ENCODE data around the gene CCM2L. TPM values are rescaled to one million over a fixed set of nuclear protein-coding genes. Genes with fewer than 3 reads are reported as not detected.

Gene CCM2L
- polyA plus RNA-seq, 4 donors = 0.22 to 7.5 (median 1.5) TPM

DNA sequence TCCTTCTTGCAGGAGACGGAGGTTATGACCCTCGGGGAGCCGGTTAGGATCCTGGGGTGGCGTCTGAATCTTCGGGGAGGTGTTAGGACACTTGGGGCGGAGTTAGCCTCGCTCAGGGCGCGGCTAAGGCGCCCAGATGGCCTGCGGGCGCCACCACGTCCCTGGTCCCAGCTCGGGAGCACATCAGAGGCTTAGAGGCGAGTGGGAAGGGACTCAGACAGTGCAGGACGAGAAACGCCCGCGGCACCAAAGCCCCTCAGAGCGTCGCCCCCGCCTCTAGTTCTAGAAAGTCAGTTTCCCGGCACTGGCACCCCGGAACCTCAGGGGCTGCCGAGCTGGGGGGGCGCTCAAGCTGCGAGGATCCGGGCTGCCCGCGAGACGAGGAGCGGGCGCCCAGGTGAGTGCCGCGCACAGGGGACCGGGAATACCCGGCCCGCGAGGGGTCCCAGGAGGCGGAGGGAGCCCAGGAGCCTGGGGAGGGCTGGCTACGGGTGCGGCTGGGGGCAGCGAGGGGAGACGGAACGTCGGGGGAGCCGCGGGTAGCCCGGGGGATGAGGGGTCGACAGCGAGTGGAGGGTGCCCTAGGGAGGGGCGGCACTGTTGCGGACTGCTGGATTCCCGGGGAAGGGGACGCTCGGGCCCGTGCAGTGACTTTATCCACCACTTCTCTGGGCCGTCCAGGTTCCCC is 42.0 kb downstream of the CCM2L start, which contains the start of gene HCK:
Gene HCK (plus strand): TSS at position 153 of the 688 bp plus-strand sequence.
- FAIRE-seq (no peak), DNase-seq (peak in 1 of 2 donors; percentile 26)
- Histone ChIP-seq H3K4me3 (ENCODE audit: low read depth in 1 of 3, low read length in 3 of 3) (peak within 1 kb of the TSS; percentile 13 to 48 (median 19)), H3K4me1 (ENCODE audit: control insufficient read depth in 3 of 3, insufficient read depth in 2 of 3, low read depth in 1 of 3, low read length in 2 of 3) (no peaks in the 10 kb centered on the region), H3K36me3 (ENCODE audit: control insufficient read depth in 3 of 3, insufficient read depth in 2 of 3, low read depth in 1 of 3, low read length in 3 of 3) (no peaks in the 10 kb centered on the region), H3K27ac (ENCODE audit: low read depth in 1 of 3, low read length in 2 of 3) (peak within 1 kb of the TSS in 1 of 3 donors; percentile 64), H3K9me3 (ENCODE audit: control insufficient read depth in 2 of 2, insufficient read depth in 1 of 2, low read depth in 1 of 2, low read length in 1 of 2) (no peaks in the 10 kb centered on the region), H3K27me3 (ENCODE audit: control insufficient read depth in 3 of 3, insufficient read depth in 3 of 3, low read length in 3 of 3) (peaks cover 0 to 43% (median 13%) of the 10 kb centered on the region in 3 donors)
- 1 to 3% (median 3%) methylated on average over 49 to 58 of the region's 58 CpGs for WGBS, 3 donors

DNA sequence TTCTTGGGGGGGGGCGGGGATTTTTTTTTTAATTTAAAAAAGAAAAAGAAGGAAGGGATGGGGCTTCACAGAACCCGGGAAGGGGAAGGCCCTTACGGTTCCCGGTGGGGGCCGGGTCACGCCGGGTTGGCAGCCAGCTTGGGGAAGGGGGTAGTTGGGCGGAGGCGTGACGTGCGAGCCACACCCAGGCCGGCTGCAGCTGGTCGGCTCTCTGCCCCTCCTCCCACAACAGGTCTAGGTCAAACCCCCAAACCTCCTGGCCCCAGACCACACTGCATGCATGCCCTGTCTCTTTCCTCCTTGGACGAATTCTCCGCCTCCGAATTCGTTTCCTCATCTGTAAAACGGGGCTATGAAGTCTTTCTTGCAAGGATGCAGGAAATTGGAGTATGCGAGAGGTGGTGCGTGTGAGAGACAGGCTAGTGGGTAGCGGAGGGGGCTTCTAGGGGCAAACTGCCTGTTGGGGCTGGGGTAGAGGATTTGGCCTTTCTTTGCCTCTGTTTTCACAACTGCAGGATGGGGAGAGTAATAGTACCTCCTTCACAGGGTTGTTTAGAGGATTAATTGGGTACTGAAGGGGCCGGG is 42.6 kb downstream of the CCM2L start:
- Histone ChIP-seq H3K4me3 (ENCODE audit: low read depth in 1 of 3, low read length in 3 of 3) (peak overlapping the region in 2 of 3 donors; percentile 13 to 19), H3K27ac (ENCODE audit: low read depth in 1 of 3, low read length in 2 of 3) (peak overlapping the region in 1 of 3 donors; percentile 64), H3K27me3 (ENCODE audit: control insufficient read depth in 3 of 3, insufficient read depth in 3 of 3, low read length in 3 of 3) (peaks cover 0 to 43% (median 15%) of the 10 kb centered on the region in 3 donors), H3K36me3 (ENCODE audit: control insufficient read depth in 3 of 3, insufficient read depth in 2 of 3, low read depth in 1 of 3, low read length in 3 of 3) (no peaks in the 10 kb centered on the region), H3K9me3 (ENCODE audit: control insufficient read depth in 2 of 2, insufficient read depth in 1 of 2, low read depth in 1 of 2, low read length in 1 of 2) (no peaks in the 10 kb centered on the region), H3K4me1 (ENCODE audit: control insufficient read depth in 3 of 3, insufficient read depth in 2 of 3, low read depth in 1 of 3, low read length in 2 of 3) (no peaks in the 10 kb centered on the region)
- no peak for FAIRE-seq
- 15 to 23% (median 17%) methylated on average over 21 of the region's 22 CpGs for WGBS, 3 donors
- DNase-seq = peak in 1 of 2 donors; percentile 5

DNA sequence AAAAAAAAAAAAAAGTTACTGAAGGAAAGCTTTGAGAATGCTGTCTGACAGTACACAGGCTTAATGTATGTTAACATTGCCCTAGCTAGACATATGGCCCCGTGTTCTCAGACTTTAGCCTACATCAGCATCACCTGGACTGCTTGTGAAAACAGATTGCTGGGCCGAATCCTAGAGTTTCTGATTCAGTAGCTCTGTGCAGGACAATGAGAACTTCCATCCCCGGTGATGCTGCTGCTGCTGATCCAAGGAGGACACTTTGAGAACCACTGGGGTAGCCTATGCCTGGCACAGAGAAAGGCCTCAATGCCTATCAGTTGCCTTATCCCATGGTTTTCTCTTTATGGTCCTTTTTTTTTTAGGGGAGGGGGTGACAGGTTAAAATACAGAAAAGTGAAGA is 43.4 kb downstream of the CCM2L start:
- H3K36me3 ChIP-seq (ENCODE audit: control insufficient read depth in 3 of 3, insufficient read depth in 2 of 3, low read depth in 1 of 3, low read length in 3 of 3) = no peaks in the 10 kb centered on the region
- DNase-seq = no peak
- WGBS, 3 donors = 65 to 80% (median 68%) methylated on average over 3 of the region's 3 CpGs
- no peak overlapping the region for H3K27ac ChIP-seq (ENCODE audit: low read depth in 1 of 3, low read length in 2 of 3)
- FAIRE-seq = no peak
- no peaks in the 10 kb centered on the region for H3K9me3 ChIP-seq (ENCODE audit: control insufficient read depth in 2 of 2, insufficient read depth in 1 of 2, low read depth in 1 of 2, low read length in 1 of 2)
- no peak overlapping the region for H3K4me3 ChIP-seq (ENCODE audit: low read depth in 1 of 3, low read length in 3 of 3)
- H3K27me3 ChIP-seq (ENCODE audit: control insufficient read depth in 3 of 3, insufficient read depth in 3 of 3, low read length in 3 of 3) = peaks cover 0 to 43% (median 16%) of the 10 kb centered on the region in 3 donors
- no peaks in the 10 kb centered on the region for H3K4me1 ChIP-seq (ENCODE audit: control insufficient read depth in 3 of 3, insufficient read depth in 2 of 3, low read depth in 1 of 3, low read length in 2 of 3)

DNA sequence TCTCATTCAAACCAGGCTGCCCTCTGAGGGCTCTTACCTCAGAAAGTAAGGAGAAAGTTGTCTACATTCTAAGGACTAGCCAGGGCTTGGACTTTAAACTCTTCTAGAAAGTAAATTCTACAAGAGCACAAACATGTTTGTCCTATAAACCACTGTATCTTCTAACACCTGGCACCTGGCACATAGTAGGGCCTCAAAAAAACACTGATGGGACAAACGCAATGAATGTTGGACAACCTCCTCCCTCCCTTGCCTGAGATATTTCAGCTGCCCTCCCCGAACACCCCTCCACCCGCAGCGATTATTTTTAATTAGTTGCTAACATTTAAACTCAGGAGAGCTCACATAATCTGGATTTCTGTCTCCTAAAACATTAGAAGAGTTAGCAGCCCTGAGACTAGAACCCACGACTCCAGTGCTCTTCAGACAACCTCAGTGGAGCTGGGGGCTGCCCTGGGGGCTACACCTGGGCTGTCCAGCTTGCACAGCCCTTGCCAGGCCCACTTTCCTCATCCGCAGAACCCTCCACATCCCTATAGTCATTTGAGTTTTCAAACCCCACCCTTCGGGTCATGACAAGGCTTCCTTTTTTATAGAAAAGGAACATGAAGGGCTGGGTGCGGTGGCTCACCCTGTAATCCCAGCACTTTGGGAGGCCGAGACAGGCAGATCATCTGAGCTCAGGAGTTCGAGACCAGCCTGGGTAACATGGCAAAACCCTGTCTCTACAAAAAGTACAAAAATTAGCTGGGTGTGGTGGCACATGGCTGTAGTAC is 46.7 kb downstream of the CCM2L start:
- H3K27ac ChIP-seq (ENCODE audit: low read depth in 1 of 3, low read length in 2 of 3) = peak overlapping the region in 1 of 3 donors; percentile 36
- H3K27me3 ChIP-seq (ENCODE audit: control insufficient read depth in 3 of 3, insufficient read depth in 3 of 3, low read length in 3 of 3) = peaks cover 0 to 18% (median 11%) of the 10 kb centered on the region in 3 donors
- 64 to 74% (median 66%) methylated on average over 10 of the region's 10 CpGs for WGBS, 3 donors

DNA sequence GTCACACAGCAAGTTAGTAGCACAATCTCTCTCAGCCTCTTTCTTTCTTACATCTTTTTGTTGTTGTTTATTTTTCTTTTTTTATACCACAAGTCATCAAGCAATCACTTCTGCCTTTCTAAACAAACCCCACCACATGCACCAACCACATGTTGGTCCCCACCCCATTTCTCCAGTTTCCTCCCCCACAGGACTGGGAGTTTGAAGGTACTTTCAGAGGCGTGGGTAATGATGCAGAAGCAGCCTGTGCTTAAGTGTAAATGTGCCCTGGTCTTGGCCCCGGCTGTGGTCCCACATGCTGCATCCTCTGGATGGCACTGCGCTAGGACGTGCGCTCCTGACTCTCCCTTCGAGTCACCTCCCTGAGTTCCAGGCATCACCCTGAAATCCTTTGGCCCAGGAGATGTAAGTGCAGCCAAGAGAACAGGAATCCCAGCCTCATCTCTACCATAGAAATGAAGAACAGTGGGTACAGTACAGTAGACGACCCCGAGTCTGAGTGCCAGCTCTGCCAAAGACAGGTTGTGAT is 47.5 kb downstream of the CCM2L start:
- peaks cover 0 to 9% (median 6%) of the 10 kb centered on the region in 3 donors for H3K27me3 ChIP-seq (ENCODE audit: control insufficient read depth in 3 of 3, insufficient read depth in 3 of 3, low read length in 3 of 3)
- FAIRE-seq (no peak), DNase-seq (no peak)
- H3K4me3 ChIP-seq (ENCODE audit: low read depth in 1 of 3, low read length in 3 of 3) = no peak overlapping the region
- H3K9me3 ChIP-seq (ENCODE audit: control insufficient read depth in 2 of 2, insufficient read depth in 1 of 2, low read depth in 1 of 2, low read length in 1 of 2) = no peaks in the 10 kb centered on the region
- 68 to 76% (median 68%) methylated on average over 8 of the region's 8 CpGs for WGBS, 3 donors
- no peaks in the 10 kb centered on the region for H3K4me1 ChIP-seq (ENCODE audit: control insufficient read depth in 3 of 3, insufficient read depth in 2 of 3, low read depth in 1 of 3, low read length in 2 of 3)
- no peaks in the 10 kb centered on the region for H3K36me3 ChIP-seq (ENCODE audit: control insufficient read depth in 3 of 3, insufficient read depth in 2 of 3, low read depth in 1 of 3, low read length in 3 of 3)
- H3K27ac ChIP-seq (ENCODE audit: low read depth in 1 of 3, low read length in 2 of 3) = no peak overlapping the region

More for the DNA sequence above, 46.7 kb downstream of the CCM2L start:
- Histone ChIP-seq H3K4me3 (ENCODE audit: low read depth in 1 of 3, low read length in 3 of 3) (no peak overlapping the region), H3K4me1 (ENCODE audit: control insufficient read depth in 3 of 3, insufficient read depth in 2 of 3, low read depth in 1 of 3, low read length in 2 of 3) (no peaks in the 10 kb centered on the region), H3K36me3 (ENCODE audit: control insufficient read depth in 3 of 3, insufficient read depth in 2 of 3, low read depth in 1 of 3, low read length in 3 of 3) (no peaks in the 10 kb centered on the region), H3K9me3 (ENCODE audit: control insufficient read depth in 2 of 2, insufficient read depth in 1 of 2, low read depth in 1 of 2, low read length in 1 of 2) (no peaks in the 10 kb centered on the region)
- FAIRE-seq (no peak), DNase-seq (no peak)

DNA sequence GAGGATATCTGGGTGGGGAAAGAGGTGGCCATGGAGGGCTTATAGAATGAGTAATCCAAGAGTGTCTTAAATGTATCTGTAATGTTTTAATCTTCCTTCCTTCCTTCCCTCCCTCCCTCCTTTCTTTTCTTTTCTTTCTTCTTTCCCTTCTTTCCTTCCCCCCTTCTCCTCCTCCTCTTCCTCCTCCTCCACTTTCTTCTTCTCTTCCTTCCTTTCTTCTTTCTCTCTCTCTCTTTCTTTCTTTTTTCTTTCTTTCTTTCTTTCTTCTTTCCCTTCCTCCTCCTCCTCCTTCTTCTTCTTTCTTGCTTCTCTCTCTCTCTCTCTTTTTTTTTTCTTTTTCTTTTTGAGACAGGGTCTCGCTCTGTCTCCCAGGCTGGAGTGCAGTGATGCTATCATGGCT is 49.0 kb downstream of the CCM2L start:
- WGBS, 3 donors = 86 to 95% (median 91%) methylated on average over 1 of the region's 1 CpG
- Histone ChIP-seq H3K4me1 (ENCODE audit: control insufficient read depth in 3 of 3, insufficient read depth in 2 of 3, low read depth in 1 of 3, low read length in 2 of 3) (no peaks in the 10 kb centered on the region), H3K36me3 (ENCODE audit: control insufficient read depth in 3 of 3, insufficient read depth in 2 of 3, low read depth in 1 of 3, low read length in 3 of 3) (no peaks in the 10 kb centered on the region), H3K9me3 (ENCODE audit: control insufficient read depth in 2 of 2, insufficient read depth in 1 of 2, low read depth in 1 of 2, low read length in 1 of 2) (no peaks in the 10 kb centered on the region), H3K27ac (ENCODE audit: low read depth in 1 of 3, low read length in 2 of 3) (no peak overlapping the region), H3K27me3 (ENCODE audit: control insufficient read depth in 3 of 3, insufficient read depth in 3 of 3, low read length in 3 of 3) (peaks cover 0 to 8% (median 0%) of the 10 kb centered on the region in 3 donors), H3K4me3 (ENCODE audit: low read depth in 1 of 3, low read length in 3 of 3) (no peak overlapping the region)
- no peak for FAIRE-seq
- no peak for DNase-seq

DNA sequence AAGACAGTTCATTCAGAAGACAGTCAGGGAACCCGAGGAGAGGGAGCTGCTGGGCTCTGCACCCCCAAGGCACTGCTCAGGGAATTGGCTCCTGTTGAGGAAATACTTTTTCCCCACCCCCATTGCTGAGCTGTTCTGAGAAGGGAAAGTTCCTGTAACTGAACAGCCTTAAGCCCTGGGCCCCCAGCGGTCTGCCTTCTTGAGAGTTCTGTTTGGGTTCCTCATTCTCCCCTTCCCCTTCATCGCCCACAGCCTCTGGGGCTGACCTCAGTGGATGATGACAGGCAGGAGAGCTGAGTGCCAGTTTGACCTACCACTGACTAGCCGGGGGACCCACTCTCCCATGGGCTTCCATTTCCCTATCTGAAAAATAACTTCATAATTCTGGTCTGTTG is 52.5 kb downstream of the CCM2L start:
- no peaks in the 10 kb centered on the region for H3K9me3 ChIP-seq (ENCODE audit: control insufficient read depth in 2 of 2, insufficient read depth in 1 of 2, low read depth in 1 of 2, low read length in 1 of 2)
- H3K4me3 ChIP-seq (ENCODE audit: low read depth in 1 of 3, low read length in 3 of 3) = no peak overlapping the region
- peaks cover 0 to 7% (median 0%) of the 10 kb centered on the region in 3 donors for H3K27me3 ChIP-seq (ENCODE audit: control insufficient read depth in 3 of 3, insufficient read depth in 3 of 3, low read length in 3 of 3)
- H3K36me3 ChIP-seq (ENCODE audit: control insufficient read depth in 3 of 3, insufficient read depth in 2 of 3, low read depth in 1 of 3, low read length in 3 of 3) = no peaks in the 10 kb centered on the region
- H3K27ac ChIP-seq (ENCODE audit: low read depth in 1 of 3, low read length in 2 of 3) = no peak overlapping the region
- no peaks in the 10 kb centered on the region for H3K4me1 ChIP-seq (ENCODE audit: control insufficient read depth in 3 of 3, insufficient read depth in 2 of 3, low read depth in 1 of 3, low read length in 2 of 3)
- no peak for FAIRE-seq
- 49 to 53% (median 52%) methylated on average over 4 of the region's 4 CpGs for WGBS, 3 donors
- DNase-seq = no peak

DNA sequence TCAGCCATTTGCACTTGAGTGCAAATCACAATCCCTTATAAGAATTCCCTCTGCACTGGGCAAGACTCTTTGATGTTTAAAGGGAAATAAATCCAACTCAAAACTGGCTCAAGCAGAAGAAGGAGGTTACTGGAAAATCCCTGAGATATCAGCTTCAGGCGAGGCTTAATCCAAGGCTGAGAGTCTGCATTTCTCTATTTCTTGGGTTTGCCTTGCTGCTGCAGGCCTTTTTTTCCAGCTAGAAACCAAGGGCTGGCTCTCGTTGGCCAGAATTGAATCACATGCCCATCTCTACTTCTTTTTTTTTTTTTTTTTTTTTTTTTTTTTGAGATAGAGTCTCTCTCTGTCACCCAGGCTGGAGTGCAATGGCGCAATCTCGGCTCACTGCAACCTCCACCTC is 53.5 kb downstream of the CCM2L start:
- Histone ChIP-seq H3K9me3 (ENCODE audit: control insufficient read depth in 2 of 2, insufficient read depth in 1 of 2, low read depth in 1 of 2, low read length in 1 of 2) (no peaks in the 10 kb centered on the region), H3K27me3 (ENCODE audit: control insufficient read depth in 3 of 3, insufficient read depth in 3 of 3, low read length in 3 of 3) (peaks cover 0 to 4% (median 0%) of the 10 kb centered on the region in 3 donors), H3K36me3 (ENCODE audit: control insufficient read depth in 3 of 3, insufficient read depth in 2 of 3, low read depth in 1 of 3, low read length in 3 of 3) (no peaks in the 10 kb centered on the region), H3K4me1 (ENCODE audit: control insufficient read depth in 3 of 3, insufficient read depth in 2 of 3, low read depth in 1 of 3, low read length in 2 of 3) (no peaks in the 10 kb centered on the region), H3K4me3 (ENCODE audit: low read depth in 1 of 3, low read length in 3 of 3) (no peak overlapping the region), H3K27ac (ENCODE audit: low read depth in 1 of 3, low read length in 2 of 3) (no peak overlapping the region)
- DNase-seq (no peak), FAIRE-seq (no peak)
- WGBS, 3 donors = 56 to 73% (median 57%) methylated on average over 4 of the region's 4 CpGs

All from small intestine (tissue), 7 donors.